A673 (cell line): ENCODE measurements around the gene KRTAP1-5. TPM values are rescaled to one million over a fixed set of nuclear protein-coding genes. Genes with fewer than 3 reads are reported as not detected.

Experiments
- BruUV-seq: library from RNA; stranded (reverse); fragments of 400-500 nt; replicated peaks from 2 replicates; lab custom pipeline; 2021; lab: Mats Ljungman, UMichigan
- CTCF ChIA-PET: fragments of 300-600 bp; sonication (Branson Sonifier 250); formaldehyde crosslinking; loops from one replicate; lab custom pipeline; 2022; ENCODE audit warnings: antibody characterized with exemption; lab: Charles Lee
- POLR2A ChIA-PET: fragments of 300-600 bp; sonication (Branson Sonifier 250); formaldehyde crosslinking; loops from one replicate; lab custom pipeline; 2022; ENCODE audit warnings: antibody characterized with exemption; ENCODE audit not compliant: low non-redundant PET; lab: Charles Lee
- DNase-seq: peaks from one replicate; pipeline ENCODE4 v3.0.0-alpha.2; 2015; ENCODE audit warnings: low spot score
- H3K27ac ChIP-seq: fragments of 200-600 bp; sonication (generic); 2 replicates; pipeline ENCODE4 v1.5.1; 2016; ENCODE audit warnings: mixed run types, low read depth, mild to moderate bottlenecking, mixed read lengths, antibody characterized with exemption, low read length; ENCODE audit not compliant: poor library complexity, severe bottlenecking
- H3K27me3 ChIP-seq: fragments of 200-600 bp; sonication (generic); replicated peaks from 2 replicates; pipeline ENCODE4 v1.6.1; 2017; ENCODE audit warnings: mixed run types, low read depth, mild to moderate bottlenecking, mixed read lengths, antibody characterized with exemption, low read length; ENCODE audit not compliant: insufficient read depth, poor library complexity
- H3K36me3 ChIP-seq: fragments of 200-600 bp; sonication (generic); 2 replicates; pipeline ENCODE4 v1.6.1; 2016; ENCODE audit warnings: mixed run types, mild to moderate bottlenecking, mixed read lengths, antibody characterized with exemption, low read length; ENCODE audit not compliant: insufficient read depth, poor library complexity, severe bottlenecking
- H3K4me1 ChIP-seq: fragments of 200-600 bp; sonication (generic); 2 replicates; pipeline ENCODE4 v1.6.1; 2017; ENCODE audit warnings: mixed run types, mild to moderate bottlenecking, mixed read lengths, antibody characterized with exemption, low read length; ENCODE audit not compliant: insufficient read depth, poor library complexity, severe bottlenecking
- H3K4me3 ChIP-seq: fragments of 200-600 bp; sonication (generic); 2 replicates; pipeline ENCODE4 v1.5.1; 2016; ENCODE audit warnings: low read depth, mixed run types, mild to moderate bottlenecking, mixed read lengths, low read length; ENCODE audit not compliant: poor library complexity, severe bottlenecking
- H3K9me3 ChIP-seq: fragments of 200-600 bp; sonication (generic); 2 replicates; pipeline ENCODE4 v1.6.1; 2016; ENCODE audit warnings: mixed run types, low read depth, mild to moderate bottlenecking, mixed read lengths, antibody characterized with exemption, low read length; ENCODE audit not compliant: poor library complexity, severe bottlenecking
- CTCF ChIP-seq: fragments of 300-800, 200-600 bp; sonication (generic); conservative IDR thresholded peaks from 2 replicates; pipeline ENCODE4 v1.5.1; 2017; ENCODE audit warnings: low read depth, mild to moderate bottlenecking, antibody characterized with exemption, low read length, moderate library complexity, mixed read lengths
- EZH2 ChIP-seq: fragments of 200-600 bp; sonication (generic); IDR thresholded peaks from 2 replicates; pipeline ENCODE4 v1.6.1; 2017; ENCODE audit warnings: borderline replicate concordance, low read depth, mild to moderate bottlenecking, mixed read lengths, antibody characterized with exemption, low read length; ENCODE audit not compliant: poor library complexity, severe bottlenecking
- intact Hi-C: fragments of 100-400 bp; cut with micrococcal nuclease; formaldehyde crosslinking; loops from one replicate; pipeline ENCODE4 v1.10.0; 2022; ENCODE audit not compliant: unreplicated experiment
- total RNA-seq: library from RNA; stranded (reverse); gene quantifications from 2 replicates; pipeline ENCODE4 v1.2.3, GENCODE V29; 2021

Gene KRTAP1-5
- total RNA-seq, 1 experiment from 2014 or later, result not detected

DNA sequence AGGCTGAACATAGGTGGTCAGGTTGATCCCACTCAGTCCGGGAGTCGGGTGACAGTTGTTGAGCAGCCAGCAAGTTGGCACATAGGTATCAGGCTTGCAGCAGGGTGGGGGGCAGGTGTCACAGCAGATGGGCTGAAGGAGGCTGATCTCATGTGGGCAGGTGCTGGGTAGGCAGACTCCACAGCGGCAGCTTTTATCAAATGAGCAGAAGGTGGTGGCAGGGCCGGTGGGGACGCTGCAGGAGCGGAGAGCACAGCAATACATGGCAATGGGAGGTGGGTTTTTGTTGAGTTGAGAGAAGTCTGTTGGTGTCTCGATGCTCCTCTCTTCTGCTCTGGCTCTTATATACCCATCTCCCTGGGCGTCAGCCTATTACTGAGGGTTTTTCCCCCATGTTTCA, 18.2 kb downstream of the KRTAP1-5 start, which contains the start of gene KRTAP3-1:
Gene KRTAP3-1, minus strand, starts transcription at position 318 of the 400 bp plus-strand sequence. Its CDS starts 54 bp downstream, at position 264.
- H3K27me3 ChIP-seq, result no peaks in the 10 kb centered on the region
- no peak within 1 kb of the TSS for H3K4me3 ChIP-seq
- DNase-seq, result no peak
- POLR2A ChIA-PET, result no interaction called here
- intact Hi-C loops, result no loop called here
- no peaks in the 10 kb centered on the region for H3K9me3 ChIP-seq
- H3K36me3 ChIP-seq, result no peaks in the 10 kb centered on the region
- CTCF ChIA-PET, result no interaction called here
- no peak within 1 kb of the TSS for H3K27ac ChIP-seq
- TF ChIP-seq CTCF (no peak), EZH2 (no peak)
- no TSS peak for BruUV-seq
- no peaks in the 10 kb centered on the region for H3K4me1 ChIP-seq

DNA sequence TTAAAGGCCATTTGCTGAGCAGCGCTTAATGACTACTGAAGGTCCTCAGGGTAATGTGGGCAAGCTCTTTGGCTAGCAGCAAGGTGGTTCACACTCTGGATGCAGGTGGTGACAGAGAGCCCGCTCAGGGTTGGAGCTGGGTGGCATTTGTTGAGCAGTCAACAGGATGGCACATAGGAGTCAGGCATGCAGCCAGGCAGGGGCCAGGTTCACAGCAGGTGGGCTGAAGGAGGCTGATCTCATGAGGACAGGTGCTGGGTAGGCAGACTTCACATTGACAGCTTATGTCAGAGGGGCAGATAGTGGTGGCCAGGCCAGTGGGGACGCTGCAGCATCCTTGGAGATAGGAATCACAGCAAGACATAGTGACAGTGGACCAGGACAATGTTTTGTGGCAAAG, 22.6 kb downstream of the KRTAP1-5 start:
- Histone ChIP-seq H3K27ac (no peak overlapping the region), H3K27me3 (no peaks in the 10 kb centered on the region), H3K9me3 (no peaks in the 10 kb centered on the region), H3K36me3 (no peaks in the 10 kb centered on the region), H3K4me3 (no peak overlapping the region), H3K4me1 (no peaks in the 10 kb centered on the region)
- no peak for DNase-seq
- no peak for TF ChIP-seq EZH2
- no peak for TF ChIP-seq CTCF
- ChIA-PET POLR2A (no interaction called here), CTCF (no interaction called here)
- intact Hi-C loops, result no loop called here
- no TSS peak for BruUV-seq

DNA sequence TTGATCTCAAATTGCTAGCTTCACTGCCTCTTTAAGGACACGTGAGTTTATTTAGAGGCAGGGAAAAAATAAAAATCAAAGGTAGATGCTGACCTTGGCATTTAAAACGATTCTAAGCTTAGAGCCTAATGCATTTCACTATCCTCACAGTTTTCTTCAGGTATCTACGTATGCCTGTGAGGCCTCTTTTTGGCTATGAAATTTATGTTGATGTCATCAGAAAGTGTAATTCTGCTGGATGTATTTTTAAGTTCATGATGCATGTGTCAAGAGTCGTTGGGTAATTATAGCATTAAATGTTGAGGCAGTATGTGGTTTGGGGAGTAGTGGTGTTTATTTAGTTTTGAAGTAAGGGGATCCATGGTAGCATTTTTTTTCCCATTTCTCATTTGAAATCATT, 23.1 kb downstream of the KRTAP1-5 start:
- CTCF ChIA-PET, result no interaction called here
- Histone ChIP-seq H3K4me1 (no peaks in the 10 kb centered on the region), H3K9me3 (no peaks in the 10 kb centered on the region), H3K4me3 (no peak overlapping the region), H3K27me3 (no peaks in the 10 kb centered on the region), H3K36me3 (no peaks in the 10 kb centered on the region), H3K27ac (no peak overlapping the region)
- POLR2A ChIA-PET, result no interaction called here
- no TSS peak for BruUV-seq
- DNase-seq, result no peak
- intact Hi-C loops, result no loop called here
- no peak for TF ChIP-seq CTCF
- no peak for TF ChIP-seq EZH2
